HG02642 (cell line): ENCODE results near the gene PTPRC.

Experiments
- ATAC-seq: cut with Tn5 transposase; IDR thresholded peaks from one replicate; pipeline ENCODE4 v1.9.1; 2021; ENCODE audit warnings: mild to moderate bottlenecking; ENCODE audit not compliant: unreplicated experiment, poor library complexity

PTPRC gene

GRCh38 chr1:198641501-198641900 lies 2.7 kb downstream of the PTPRC start:
- peak; percentile 44 for ATAC-seq

GRCh38 chr1:198641966-198642668 lies 3.3 kb downstream of the PTPRC start:
- no peak for ATAC-seq

- ATAC-seq, result no peak
These were observed 4.1 kb downstream of the PTPRC start for GRCh38 chr1:198642983-198643382.

- ATAC-seq, result no peak
These were observed 5.0 kb downstream of the PTPRC start for GRCh38 chr1:198643808-198644207.

GRCh38 chr1:198647055-198647454 lies 8.2 kb downstream of the PTPRC start:
- no peak for ATAC-seq

- no peak for ATAC-seq
These were observed 9.8 kb downstream of the PTPRC start for GRCh38 chr1:198648592-198648991.

- ATAC-seq, result peak; percentile 27
These were observed 10.6 kb downstream of the PTPRC start for GRCh38 chr1:198649232-198649967.

GRCh38 chr1:198649968-198650338 lies 11.1 kb downstream of the PTPRC start:
- peak; percentile 54 for ATAC-seq

GRCh38 chr1:198650506-198650905 lies 11.7 kb downstream of the PTPRC start:
- ATAC-seq, result no peak

GRCh38 chr1:198651650-198652400 lies 13.0 kb downstream of the PTPRC start:
- peak; percentile 43 for ATAC-seq

- no peak for ATAC-seq
These were observed 15.1 kb downstream of the PTPRC start for GRCh38 chr1:198653808-198654413.

GRCh38 chr1:198655459-198656121 lies 16.8 kb downstream of the PTPRC start:
- ATAC-seq, result no peak

GRCh38 chr1:198656500-198656932 lies 17.7 kb downstream of the PTPRC start:
- ATAC-seq, result no peak

GRCh38 chr1:198657550-198658064 lies 18.8 kb downstream of the PTPRC start:
- peak; percentile 56 for ATAC-seq

- peak; percentile 47 for ATAC-seq
These were observed 21.8 kb downstream of the PTPRC start for GRCh38 chr1:198660341-198661261.

GRCh38 chr1:198662821-198663220 lies 24.0 kb downstream of the PTPRC start:
- no peak for ATAC-seq

GRCh38 chr1:198664068-198664788 lies 25.4 kb downstream of the PTPRC start:
- ATAC-seq, result no peak

- no peak for ATAC-seq
These were observed 28.3 kb downstream of the PTPRC start for GRCh38 chr1:198667186-198667585.
